ENCODE data around the gene MBOAT2. TPM values are rescaled to one million over a fixed set of nuclear protein-coding genes. Genes with fewer than 3 reads are reported as not detected.

The MBOAT2 gene
- total RNA-seq, 1 experiment from 2014 or later, result 65.1 TPM

DNA sequence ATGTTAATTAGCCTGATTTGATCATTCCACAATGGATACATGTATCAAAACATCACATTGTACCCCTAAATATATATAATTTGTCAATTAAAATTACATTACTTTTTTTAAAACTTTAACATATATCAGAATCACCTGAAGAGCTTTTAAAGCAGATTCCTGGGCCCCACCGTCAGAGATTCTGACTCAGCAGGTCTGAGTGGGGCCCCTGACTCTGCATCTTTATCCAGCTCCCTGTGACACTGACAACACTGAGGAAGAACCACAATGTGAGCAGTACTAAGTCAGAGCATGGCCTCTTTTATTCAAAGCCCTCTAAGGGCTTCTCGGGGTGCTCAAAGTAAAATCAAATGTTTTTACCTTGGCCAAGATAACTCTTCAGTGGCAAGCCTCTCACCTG, 175.8 kb downstream of the MBOAT2 start:
- no peak overlapping the region for H3K27ac ChIP-seq (ENCODE audit: low read depth, low read length, poor library complexity, severe bottlenecking)
- no peaks in the 10 kb centered on the region for H3K36me3 ChIP-seq (ENCODE audit: insufficient read depth, low read length, poor library complexity, severe bottlenecking)
- TF ChIP-seq CTCF (conservative IDR thresholded peaks at IDR 0.05; ENCODE audit: low read depth, low read length), result no peak
- no peak for TF ChIP-seq EZH2 (IDR thresholded peaks at IDR 0.05; ENCODE audit: borderline replicate concordance, low read depth, low read length, poor library complexity, severe bottlenecking)
- no peaks in the 10 kb centered on the region for H3K9me3 ChIP-seq (ENCODE audit: low read depth, low read length, poor library complexity, severe bottlenecking)
- BruUV-seq (replicated peaks), result no TSS peak
- H3K4me3 ChIP-seq (ENCODE audit: low read depth, low read length, poor library complexity, severe bottlenecking), result no peak overlapping the region
- POLR2A ChIA-PET (ENCODE audit: low non-redundant PET), result no interaction called here
- intact Hi-C loops (cut with micrococcal nuclease; ENCODE audit: unreplicated experiment), result no loop called here
- no peaks in the 10 kb centered on the region for H3K27me3 ChIP-seq (replicated peaks; ENCODE audit: insufficient read depth, low read depth, low read length, poor library complexity)
- DNase-seq (ENCODE audit: low spot score), result no peak
- CTCF ChIA-PET, result no interaction called here
- no peaks in the 10 kb centered on the region for H3K4me1 ChIP-seq (ENCODE audit: insufficient read depth, low read length, poor library complexity, severe bottlenecking)

GRCh38 chr2:8822218-8822617, 181.3 kb downstream of the MBOAT2 start:
- H3K4me1 ChIP-seq (ENCODE audit: insufficient read depth, low read length, poor library complexity, severe bottlenecking), result no peaks in the 10 kb centered on the region
- POLR2A ChIA-PET (ENCODE audit: low non-redundant PET), result no interaction called here
- H3K27ac ChIP-seq (ENCODE audit: low read depth, low read length, poor library complexity, severe bottlenecking), result no peak overlapping the region
- H3K36me3 ChIP-seq (ENCODE audit: insufficient read depth, low read length, poor library complexity, severe bottlenecking), result peaks cover 5% of the 10 kb centered on the region
- no TSS peak for BruUV-seq (replicated peaks)
- DNase-seq (ENCODE audit: low spot score), result no peak
- intact Hi-C loops (cut with micrococcal nuclease; ENCODE audit: unreplicated experiment), result no loop called here
- H3K4me3 ChIP-seq (ENCODE audit: low read depth, low read length, poor library complexity, severe bottlenecking), result no peak overlapping the region
- TF ChIP-seq EZH2 (IDR thresholded peaks at IDR 0.05; ENCODE audit: borderline replicate concordance, low read depth, low read length, poor library complexity, severe bottlenecking) (no peak), CTCF (conservative IDR thresholded peaks at IDR 0.05; ENCODE audit: low read depth, low read length) (no peak)
- CTCF ChIA-PET, result no interaction called here
- no peaks in the 10 kb centered on the region for H3K27me3 ChIP-seq (replicated peaks; ENCODE audit: insufficient read depth, low read depth, low read length, poor library complexity)
- no peaks in the 10 kb centered on the region for H3K9me3 ChIP-seq (ENCODE audit: low read depth, low read length, poor library complexity, severe bottlenecking)

GRCh38 chr2:8821276-8822217, 181.9 kb downstream of the MBOAT2 start:
- Histone ChIP-seq H3K36me3 (ENCODE audit: insufficient read depth, low read length, poor library complexity, severe bottlenecking) (peaks cover 5% of the 10 kb centered on the region), H3K27ac (ENCODE audit: low read depth, low read length, poor library complexity, severe bottlenecking) (no peak overlapping the region), H3K9me3 (ENCODE audit: low read depth, low read length, poor library complexity, severe bottlenecking) (no peaks in the 10 kb centered on the region), H3K4me1 (ENCODE audit: insufficient read depth, low read length, poor library complexity, severe bottlenecking) (no peaks in the 10 kb centered on the region), H3K27me3 (replicated peaks; ENCODE audit: insufficient read depth, low read depth, low read length, poor library complexity) (no peaks in the 10 kb centered on the region), H3K4me3 (ENCODE audit: low read depth, low read length, poor library complexity, severe bottlenecking) (no peak overlapping the region)
- ChIA-PET POLR2A (ENCODE audit: low non-redundant PET) (interaction anchor here (0.5 to 0.6 kb wide), 2 partner anchors 14 to 68 kb away, joined by 3 to 7 read pairs; no protein-coding TSS in a partner anchor), CTCF (no interaction called here)
- intact Hi-C loops (cut with micrococcal nuclease; ENCODE audit: unreplicated experiment), result no loop called here
- BruUV-seq (replicated peaks), result no TSS peak
- no peak for DNase-seq (ENCODE audit: low spot score)
- TF ChIP-seq CTCF (conservative IDR thresholded peaks at IDR 0.05; ENCODE audit: low read depth, low read length), result no peak
- no peak for TF ChIP-seq EZH2 (IDR thresholded peaks at IDR 0.05; ENCODE audit: borderline replicate concordance, low read depth, low read length, poor library complexity, severe bottlenecking)
